Transverse colon (tissue), 4 donors: Measurements from ENCODE around the gene HMGXB3.

Source experiments
- CTCF ChIP-seq, 5 experiments: fragments of 200-600 bp in 3 of 5; fragments of 450-650 bp in 2 of 5; sonication (generic) in 3 of 5; IDR thresholded peaks; 1 replicate in 2 of 5; 2 replicates in 3 of 5; pipeline ENCODE4 v1.5.1; 2016 to 2017; ENCODE audit warnings: antibody characterized with exemption in 5 of 5, inconsistent platforms in 3 of 5, mild to moderate bottlenecking in 2 of 5, moderate library complexity in 1 of 5
- EP300 ChIP-seq: sonication (generic); formaldehyde crosslinking; IDR thresholded peaks from one replicate; pipeline ENCODE4 v1.6.1; 2017; ENCODE audit warnings: antibody characterized with exemption, low read depth
- POLR2A ChIP-seq: fragments of 450-650 bp; IDR thresholded peaks from one replicate; pipeline ENCODE4 v1.6.1; 2016; ENCODE audit warnings: antibody characterized with exemption, mild to moderate bottlenecking, moderate library complexity
- POLR2AphosphoS5 ChIP-seq, 3 donors: sonication (generic); formaldehyde crosslinking; IDR thresholded peaks; one replicate each; pipeline ENCODE4 v1.6.1; 2016; ENCODE audit warnings: antibody characterized with exemption in 3 of 3

DNA sequence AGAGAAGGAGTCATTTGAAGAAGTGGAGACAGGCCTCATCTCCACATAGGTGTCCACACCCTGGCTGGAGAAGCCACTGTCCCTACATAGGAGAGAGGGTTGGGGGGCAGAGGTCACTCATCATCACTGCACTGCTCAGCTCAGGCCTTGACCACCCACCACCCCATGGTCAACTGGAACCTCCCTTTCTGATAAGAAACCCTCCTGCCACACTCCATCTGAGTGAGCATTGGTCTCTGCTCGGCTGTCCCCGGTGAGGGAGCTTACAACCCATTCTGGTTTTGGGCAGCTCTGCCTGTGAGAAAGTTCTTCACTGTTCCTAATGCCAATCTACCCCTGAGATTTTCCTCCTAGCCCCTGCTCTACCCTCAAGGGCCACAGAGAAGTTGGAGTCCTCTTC is 57.0 kb downstream of the HMGXB3 start:
- TF ChIP-seq CTCF (IDR thresholded peaks at IDR 0.05) (no peak), POLR2A (no peak), EP300 (no peak), POLR2AphosphoS5 (IDR thresholded peaks at IDR 0.05) (no peak)
